Astrocyte (in vitro differentiated cells and primary cell): Measurements from ENCODE around the gene C22orf39.

Source experiments
- CTCF ChIP-seq: IDR thresholded peaks from 2 replicates; pipeline ENCODE4 v1.5.1; 2011; ENCODE audit warnings: low read depth, mild to moderate bottlenecking, inconsistent platforms, low read length, moderate library complexity; ENCODE audit not compliant: insufficient read depth
- EZH2 ChIP-seq: IDR thresholded peaks from 2 replicates; pipeline ENCODE4 v1.6.1; 2012; ENCODE audit warnings: mild to moderate bottlenecking, low read length, inconsistent platforms; ENCODE audit not compliant: insufficient read depth

DNA sequence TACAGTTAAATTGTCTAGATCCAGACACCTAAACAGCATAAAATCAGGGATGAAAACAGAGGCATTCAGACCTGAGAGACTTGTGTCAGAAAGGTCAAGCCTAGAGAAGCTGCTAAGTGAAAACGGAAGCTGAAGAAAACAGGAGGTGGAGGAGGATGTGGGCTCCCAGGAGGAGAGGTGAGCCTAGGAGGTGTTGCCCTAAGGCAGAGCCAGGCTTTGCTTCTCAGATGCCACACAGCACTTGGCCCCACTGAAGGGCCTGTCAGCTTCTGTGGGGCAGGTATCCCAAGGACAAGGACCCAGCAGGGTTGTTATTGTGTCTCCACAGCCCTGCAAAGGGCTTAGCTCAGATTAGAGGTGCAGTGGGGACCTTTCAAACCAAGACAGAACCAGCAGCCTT, 17.0 kb upstream of the C22orf39 start:
- TF ChIP-seq CTCF (no peak), EZH2 (no peak)
